Thyroid gland (tissue), 4 donors: ENCODE results near the gene ANGEL2. TPM values are rescaled to one million over a fixed set of nuclear protein-coding genes. Genes with fewer than 3 reads are reported as not detected.

Experiments
- DNase-seq, 2 donors: peaks; one replicate each; pipeline ENCODE4 v3.0.0-alpha.2; 2019
- H3K27ac ChIP-seq, 3 donors: fragments of 200-600 bp; sonication (generic); 1 replicate in 2 of 3; 2 replicates in 1 of 3; pipeline ENCODE4 v1.5.1; 2016 to 2019; ENCODE audit warnings: mild to moderate bottlenecking in 1 of 3, moderate library complexity in 1 of 3
- H3K27me3 ChIP-seq: fragments of 200-600 bp; sonication (generic); one replicate; pipeline ENCODE4 v1.5.1; 2019
- H3K36me3 ChIP-seq, 2 donors: fragments of 200-600 bp; sonication (generic); one replicate each; pipeline ENCODE4 v1.5.1; 2016 to 2019
- H3K4me1 ChIP-seq, 2 donors: fragments of 200-600 bp; sonication (generic); one replicate each; pipeline ENCODE4 v1.5.1; 2017 to 2019
- H3K4me3 ChIP-seq, 3 donors: fragments of 200-600 bp; sonication (generic); replicated peaks in 1 of 3; 1 replicate in 2 of 3; 2 replicates in 1 of 3; pipeline ENCODE4 v1.5.1; 2016; ENCODE audit warnings: mild to moderate bottlenecking in 1 of 3
- H3K9me3 ChIP-seq: fragments of 200-600 bp; sonication (generic); one replicate; pipeline ENCODE4 v1.5.1; 2017
- POLR2A ChIP-seq, 2 donors: fragments of 450-650 bp; IDR thresholded peaks; one replicate each; pipeline ENCODE4 v1.6.1; 2017; ENCODE audit warnings: antibody characterized with exemption in 2 of 2, mild to moderate bottlenecking in 2 of 2, moderate library complexity in 1 of 2
- WGBS, 2 donors: methylation state at CpG; one replicate each; pipeline ENCODE4 v1.1.5; 2017; 5-methylcytosine and 5-hydroxymethylcytosine counted together
- intact Hi-C: fragments of 100-400 bp; cut with DNase I; formaldehyde crosslinking; loops from one replicate; pipeline ENCODE4 v1.15.1; 2023
- total RNA-seq, 4 donors: library from RNA; depleted of rRNA; stranded (reverse); fragments of >200 nt; gene quantifications; one replicate each; pipeline ENCODE4 v1.2.3, GENCODE V29; 2016
- TF ChIP-seq, protein P1 (sequence below), 6 experiments: fragments of 200-600 bp in 3 of 6; fragments of 450-650 bp in 3 of 6; sonication (generic) in 3 of 6; IDR thresholded peaks; one replicate each; pipeline ENCODE4 v1.5.1; 2016 to 2019; ENCODE audit warnings: antibody characterized with exemption in 6 of 6, mild to moderate bottlenecking in 2 of 6, inconsistent platforms in 1 of 6, moderate library complexity in 1 of 6

Gene ANGEL2
- total RNA-seq, 4 donors from 2014 or later = 46.7 to 77.8 (median 65.7) TPM

DNA sequence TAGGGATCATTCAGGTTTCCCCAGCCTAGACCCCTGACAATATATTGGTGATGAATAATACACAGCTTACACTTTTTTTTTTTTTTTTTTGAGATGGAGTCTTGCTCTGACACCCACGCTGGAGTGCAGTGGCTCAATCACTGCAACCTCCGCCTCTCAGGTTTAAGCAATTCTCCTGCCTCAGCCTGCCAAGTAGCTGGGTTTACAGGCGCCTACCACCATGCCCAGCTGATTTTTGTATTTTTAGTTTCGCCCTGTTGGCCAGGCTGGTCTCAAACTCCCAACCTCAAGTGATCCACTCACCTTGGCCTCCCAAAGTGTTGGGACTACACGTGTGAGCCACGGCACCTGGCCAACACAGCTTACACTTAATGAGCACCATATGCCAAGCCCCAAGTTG is 58.1 kb downstream of the ANGEL2 start:
- no peaks in the 10 kb centered on the region for H3K4me1 ChIP-seq
- H3K9me3 ChIP-seq = no peaks in the 10 kb centered on the region
- TF ChIP-seq, protein P1, sequence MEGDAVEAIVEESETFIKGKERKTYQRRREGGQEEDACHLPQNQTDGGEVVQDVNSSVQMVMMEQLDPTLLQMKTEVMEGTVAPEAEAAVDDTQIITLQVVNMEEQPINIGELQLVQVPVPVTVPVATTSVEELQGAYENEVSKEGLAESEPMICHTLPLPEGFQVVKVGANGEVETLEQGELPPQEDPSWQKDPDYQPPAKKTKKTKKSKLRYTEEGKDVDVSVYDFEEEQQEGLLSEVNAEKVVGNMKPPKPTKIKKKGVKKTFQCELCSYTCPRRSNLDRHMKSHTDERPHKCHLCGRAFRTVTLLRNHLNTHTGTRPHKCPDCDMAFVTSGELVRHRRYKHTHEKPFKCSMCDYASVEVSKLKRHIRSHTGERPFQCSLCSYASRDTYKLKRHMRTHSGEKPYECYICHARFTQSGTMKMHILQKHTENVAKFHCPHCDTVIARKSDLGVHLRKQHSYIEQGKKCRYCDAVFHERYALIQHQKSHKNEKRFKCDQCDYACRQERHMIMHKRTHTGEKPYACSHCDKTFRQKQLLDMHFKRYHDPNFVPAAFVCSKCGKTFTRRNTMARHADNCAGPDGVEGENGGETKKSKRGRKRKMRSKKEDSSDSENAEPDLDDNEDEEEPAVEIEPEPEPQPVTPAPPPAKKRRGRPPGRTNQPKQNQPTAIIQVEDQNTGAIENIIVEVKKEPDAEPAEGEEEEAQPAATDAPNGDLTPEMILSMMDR (IDR thresholded peaks at IDR 0.05) = no peak
- no peak for TF ChIP-seq POLR2A (IDR thresholded peaks at IDR 0.05)
- no peaks in the 10 kb centered on the region for H3K36me3 ChIP-seq
- no peak overlapping the region for H3K4me3 ChIP-seq
- intact Hi-C loops = no loop called here
- no peaks in the 10 kb centered on the region for H3K27me3 ChIP-seq
- peak; percentile 65 to 66 for DNase-seq
- WGBS, 2 donors = 33 to 54% methylated on average over 6 of the region's 6 CpGs
- no peak overlapping the region for H3K27ac ChIP-seq

DNA sequence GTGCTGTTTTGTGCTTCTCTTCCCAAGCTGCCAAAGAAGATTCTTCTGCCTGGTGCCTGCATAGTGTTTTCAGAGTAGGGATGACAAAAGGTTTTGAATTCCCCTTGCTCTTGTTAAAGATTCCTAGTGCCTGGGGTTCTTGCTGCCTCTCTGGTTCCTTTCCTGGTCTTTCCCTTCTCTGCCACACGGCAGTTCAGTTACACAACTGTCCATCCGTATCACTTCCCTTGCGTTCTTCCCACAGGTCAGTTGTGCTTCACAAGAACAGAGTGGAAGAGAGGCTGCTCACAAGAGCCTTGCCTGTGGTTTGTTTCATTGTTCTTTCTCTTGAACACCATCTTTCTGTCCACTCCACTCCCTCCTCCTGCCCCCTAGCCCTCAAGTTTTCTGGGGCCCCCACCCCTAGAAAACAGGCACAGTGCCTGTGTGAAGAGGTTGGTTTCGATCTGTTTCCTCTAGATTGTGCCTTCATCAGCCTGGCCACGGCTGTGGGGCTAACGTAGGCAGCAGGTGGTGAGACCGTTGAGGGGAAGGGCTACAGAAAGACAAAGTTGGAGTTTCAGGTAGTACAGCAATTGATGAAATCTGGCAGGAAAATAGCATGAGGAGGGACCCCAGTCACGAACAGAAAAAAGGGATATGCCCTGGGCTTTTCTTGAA is 59.6 kb downstream of the ANGEL2 start:
- no peaks in the 10 kb centered on the region for H3K36me3 ChIP-seq
- no peak overlapping the region for H3K27ac ChIP-seq
- H3K27me3 ChIP-seq = no peaks in the 10 kb centered on the region
- no peaks in the 10 kb centered on the region for H3K9me3 ChIP-seq
- 85 to 90% methylated on average over 8 of the region's 8 CpGs for WGBS, 2 donors
- TF ChIP-seq, protein P1 (IDR thresholded peaks at IDR 0.05) = no peak
- TF ChIP-seq POLR2A (IDR thresholded peaks at IDR 0.05) = no peak
- no peak overlapping the region for H3K4me3 ChIP-seq
- H3K4me1 ChIP-seq = peaks cover under 1 to 1% of the 10 kb centered on the region in 2 donors
- intact Hi-C loops = no loop called here
- no peak for DNase-seq

GRCh38 chr1:212955098-212955497 is 60.6 kb downstream of the ANGEL2 start:
- Histone ChIP-seq H3K9me3 (no peaks in the 10 kb centered on the region), H3K27me3 (no peaks in the 10 kb centered on the region), H3K4me3 (no peak overlapping the region), H3K4me1 (peaks cover 7 to 8% of the 10 kb centered on the region in 2 donors), H3K27ac (no peak overlapping the region), H3K36me3 (no peaks in the 10 kb centered on the region)
- WGBS, 2 donors = 95 to 97% methylated on average over 3 of the region's 3 CpGs
- intact Hi-C loops = no loop called here
- no peak for DNase-seq
- TF ChIP-seq, protein P1 (IDR thresholded peaks at IDR 0.05) = no peak
- TF ChIP-seq POLR2A (IDR thresholded peaks at IDR 0.05) = no peak

DNA sequence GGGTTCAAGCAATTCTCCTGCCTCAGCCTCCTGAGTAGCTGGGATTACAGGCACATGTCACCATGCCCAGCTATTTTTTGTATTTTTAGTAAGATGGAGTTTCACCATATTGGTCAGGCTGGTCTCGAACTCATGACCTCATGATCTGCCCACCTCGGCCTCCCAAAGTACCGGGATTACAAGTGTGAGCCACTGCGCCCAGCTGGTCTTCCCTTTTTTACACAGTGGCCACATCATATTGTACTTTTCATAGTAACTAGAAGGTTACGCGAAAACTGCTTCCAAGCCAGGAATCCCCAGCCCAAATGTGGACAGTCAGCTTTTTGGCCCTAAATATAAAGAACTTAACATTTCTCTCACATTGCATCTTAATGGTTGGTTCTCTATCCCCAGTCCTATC is 61.2 kb downstream of the ANGEL2 start:
- Histone ChIP-seq H3K9me3 (no peaks in the 10 kb centered on the region), H3K27ac (no peak overlapping the region), H3K4me1 (peaks cover 7 to 10% of the 10 kb centered on the region in 2 donors), H3K36me3 (no peaks in the 10 kb centered on the region), H3K27me3 (no peaks in the 10 kb centered on the region), H3K4me3 (no peak overlapping the region)
- WGBS, 2 donors = 97 to 98% methylated on average over 6 of the region's 6 CpGs
- intact Hi-C loops = no loop called here
- no peak for DNase-seq
- TF ChIP-seq, protein P1 (IDR thresholded peaks at IDR 0.05) = no peak
- TF ChIP-seq POLR2A (IDR thresholded peaks at IDR 0.05) = no peak

DNA sequence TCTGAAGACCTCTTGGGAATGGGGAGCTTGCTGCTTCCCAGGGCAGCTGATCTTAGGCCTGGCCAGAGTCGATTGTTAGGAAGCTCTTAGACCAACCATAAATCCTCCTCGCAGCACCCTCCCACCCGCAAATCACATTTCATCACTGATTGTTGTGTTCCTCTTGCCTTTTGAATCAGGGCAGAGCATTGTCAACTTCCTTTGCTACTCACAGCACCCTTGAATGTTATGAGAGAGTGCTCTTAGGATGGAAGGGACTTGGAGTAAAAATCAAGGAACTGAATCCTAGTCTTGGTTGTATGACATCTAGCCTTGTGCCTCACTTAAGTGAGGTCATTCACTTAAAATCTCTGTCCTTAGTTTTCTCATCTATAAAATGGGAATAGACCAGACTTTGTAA is 62.3 kb downstream of the ANGEL2 start:
- no peak overlapping the region for H3K4me3 ChIP-seq
- H3K27me3 ChIP-seq = no peaks in the 10 kb centered on the region
- no peak for DNase-seq
- peaks cover 7 to 10% of the 10 kb centered on the region in 2 donors for H3K4me1 ChIP-seq
- 84 to 88% methylated on average over 3 of the region's 3 CpGs for WGBS, 2 donors
- no peak overlapping the region for H3K27ac ChIP-seq
- H3K36me3 ChIP-seq = no peaks in the 10 kb centered on the region
- intact Hi-C loops = no loop called here
- TF ChIP-seq, protein P1 (IDR thresholded peaks at IDR 0.05) = no peak
- no peak for TF ChIP-seq POLR2A (IDR thresholded peaks at IDR 0.05)
- H3K9me3 ChIP-seq = no peaks in the 10 kb centered on the region
